ENCODE data around the gene DEXI.
"Not testable (repeated sequence)": the region's sequence is repeated elsewhere in the genome, so short reads cannot be mapped to it uniquely, and the experiment has no call there.

DEXI gene

DNA sequence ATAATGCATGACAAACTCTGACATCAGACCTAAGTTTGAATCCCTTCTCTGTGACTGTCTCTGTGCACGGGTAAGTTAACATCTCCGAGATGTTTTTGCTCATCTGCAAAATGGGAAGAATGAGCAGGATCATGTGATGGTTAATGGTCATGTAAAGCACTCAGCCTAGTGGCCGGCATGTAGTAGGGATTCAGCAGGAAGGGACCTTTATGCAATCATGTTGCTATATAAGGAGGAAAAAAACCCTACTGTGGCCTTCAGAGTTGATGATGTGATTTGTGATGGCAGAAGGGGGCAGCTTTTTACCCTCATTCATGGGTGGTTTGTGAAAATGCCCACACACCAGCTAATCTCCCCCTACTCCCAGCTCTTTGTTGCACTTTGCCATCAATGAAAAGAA is 26.2 kb upstream of the DEXI start:
- DNase-seq (ENCODE audit: low read depth) = no peak

DNA sequence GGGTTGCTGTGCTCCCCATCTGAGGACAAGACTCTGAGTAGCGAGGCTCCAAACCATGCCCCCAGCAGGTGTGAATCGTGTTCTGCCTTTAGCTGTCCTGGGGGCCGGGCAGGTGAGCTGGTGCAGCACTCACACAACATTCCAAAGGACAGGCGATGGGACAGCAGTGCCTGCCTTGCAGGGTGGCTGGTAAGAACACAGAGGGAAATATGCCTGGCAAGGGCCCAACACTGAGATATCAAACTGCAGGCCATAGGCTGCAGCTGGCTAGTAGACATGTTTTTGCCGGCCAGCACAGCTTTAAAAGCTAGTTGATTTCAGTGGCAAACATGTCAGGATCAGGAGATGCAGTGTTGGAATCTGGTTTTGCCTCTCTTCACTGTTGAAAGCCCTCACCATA is 25.7 kb upstream of the DEXI start:
- DNase-seq (ENCODE audit: low read depth) = no peak

DNA sequence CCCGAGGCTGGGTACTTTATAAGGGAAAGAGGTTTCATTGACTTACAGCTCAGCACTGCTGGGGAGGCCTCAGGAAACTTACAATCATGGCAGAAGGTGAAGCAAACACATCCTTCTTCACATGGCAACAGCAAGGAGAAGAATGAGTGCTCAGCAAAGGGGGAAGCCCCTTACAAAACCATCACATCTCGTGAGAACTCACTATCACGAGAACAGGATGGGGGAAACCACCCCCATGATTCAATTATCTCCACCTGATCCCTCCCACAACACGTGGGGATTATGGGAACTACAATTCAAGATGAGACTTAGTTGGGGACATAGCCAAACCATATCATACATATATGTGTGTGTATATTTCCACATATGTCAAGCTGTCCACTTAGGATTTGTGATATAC is 24.3 kb upstream of the DEXI start:
- DNase-seq (ENCODE audit: low read depth) = not testable (repeated sequence)

DNA sequence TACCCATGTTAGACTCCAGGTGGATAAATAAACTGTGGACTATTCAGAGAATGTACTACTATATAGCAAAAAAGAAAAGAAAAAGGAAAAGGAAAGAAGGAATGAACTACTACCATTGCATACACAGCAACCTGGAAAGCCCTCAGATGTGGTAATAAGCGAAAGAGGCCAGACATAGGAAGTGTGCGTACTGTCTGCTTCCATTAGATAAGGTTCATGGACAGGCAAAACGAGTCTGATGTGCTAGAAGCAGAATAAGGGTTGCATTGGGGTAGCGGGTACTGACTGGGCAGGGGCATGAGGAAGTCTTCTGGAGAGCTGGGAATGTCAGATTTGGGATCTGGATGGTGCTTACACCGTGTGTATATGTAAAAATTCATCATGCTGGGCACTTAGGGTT is 23.9 kb upstream of the DEXI start:
- DNase-seq (ENCODE audit: low read depth) = no peak

DNA sequence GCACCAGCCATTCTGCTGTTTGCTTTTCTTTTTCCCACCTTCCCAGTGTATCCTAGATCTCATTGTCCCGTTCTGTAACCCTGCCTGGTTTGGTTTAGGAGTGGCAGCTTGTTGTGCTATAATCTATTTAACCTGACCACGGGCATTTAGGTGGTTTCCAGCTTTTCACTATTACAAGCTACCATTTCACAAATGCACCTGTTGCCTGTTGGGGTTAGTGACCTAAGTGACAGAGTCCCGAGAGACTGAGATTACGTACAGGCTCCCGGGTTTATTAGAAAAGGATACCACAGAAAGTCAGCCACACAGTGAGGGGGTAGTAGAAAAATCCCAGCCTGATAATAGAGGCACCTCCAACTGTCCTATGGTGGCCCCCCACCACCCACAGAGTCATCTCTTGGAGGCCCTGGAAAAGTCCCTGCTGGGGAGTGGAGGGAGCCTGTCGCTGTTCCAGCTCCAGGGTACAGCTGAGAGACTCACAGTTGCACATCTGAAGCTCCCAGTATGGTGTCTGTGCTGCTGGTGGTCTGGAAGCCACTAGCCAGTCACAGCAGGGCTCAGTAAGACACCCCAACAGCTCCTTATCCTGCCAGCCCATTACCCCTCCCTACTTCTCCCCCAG is 23.3 kb upstream of the DEXI start:
- DNase-seq (ENCODE audit: low read depth) = no peak

DNA sequence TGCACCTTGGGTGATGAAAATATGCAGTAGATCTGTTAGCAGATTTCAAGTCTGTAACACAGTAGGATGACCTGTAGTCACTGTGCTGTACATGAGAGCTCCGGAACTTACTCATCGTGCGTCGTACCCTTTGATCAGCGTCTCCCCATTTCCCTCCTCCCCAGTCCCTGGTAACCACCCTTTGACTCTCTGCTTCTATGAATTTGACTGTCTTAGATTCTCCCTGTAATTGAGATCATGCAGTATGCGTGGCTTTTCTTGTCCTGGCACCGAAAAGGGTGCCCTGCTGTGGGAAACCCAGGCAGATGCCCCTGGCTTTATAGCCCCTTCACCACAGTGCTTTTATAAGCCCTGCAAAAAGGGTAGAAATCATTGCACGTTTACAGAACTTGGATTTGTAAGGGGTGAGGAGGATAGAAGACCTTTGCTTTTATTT is 22.6 kb upstream of the DEXI start:
- DNase-seq (ENCODE audit: low read depth) = peak; percentile 76

DNA sequence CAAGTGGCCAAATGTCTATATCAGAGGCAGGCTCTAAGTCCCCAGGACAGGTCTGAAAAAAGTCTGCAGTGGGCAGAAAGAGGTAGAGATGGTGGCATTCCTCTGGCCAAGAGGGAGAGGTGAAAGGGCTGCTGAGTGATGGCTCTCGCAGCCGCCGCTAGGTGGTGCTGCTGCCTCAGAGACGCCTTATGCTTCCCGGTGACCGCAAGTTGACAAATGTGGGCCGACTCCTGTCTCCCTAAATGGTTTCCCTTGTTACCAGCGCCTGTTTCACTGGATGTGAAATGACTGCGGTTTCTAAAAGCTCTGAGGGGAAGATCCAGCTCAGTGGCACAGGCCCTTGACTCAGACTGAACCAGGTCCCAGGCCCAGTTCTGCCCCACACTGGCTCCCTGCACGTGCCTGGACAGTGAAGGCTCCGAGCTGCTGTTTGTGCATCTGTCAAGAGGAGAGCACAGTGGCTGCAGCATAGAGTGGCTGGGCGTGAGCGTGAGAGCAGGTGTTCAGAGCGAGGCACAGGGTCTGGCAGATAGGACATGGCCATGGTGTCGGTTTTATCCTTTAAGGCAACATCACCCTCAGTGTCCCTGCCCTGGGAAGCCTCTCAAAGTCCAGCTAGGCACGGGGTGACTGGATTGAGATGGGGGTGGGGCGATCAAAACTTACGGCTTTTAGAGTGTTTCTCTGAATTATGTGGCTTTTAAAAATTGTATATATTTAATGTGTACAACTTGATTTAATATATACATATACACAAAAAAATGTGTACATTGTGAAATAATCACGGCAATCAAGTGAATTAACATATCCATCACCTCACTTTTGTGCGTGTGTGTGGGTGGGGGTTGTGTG is 22.0 kb upstream of the DEXI start:
- DNase-seq (ENCODE audit: low read depth) = peak; percentile 67

DNA sequence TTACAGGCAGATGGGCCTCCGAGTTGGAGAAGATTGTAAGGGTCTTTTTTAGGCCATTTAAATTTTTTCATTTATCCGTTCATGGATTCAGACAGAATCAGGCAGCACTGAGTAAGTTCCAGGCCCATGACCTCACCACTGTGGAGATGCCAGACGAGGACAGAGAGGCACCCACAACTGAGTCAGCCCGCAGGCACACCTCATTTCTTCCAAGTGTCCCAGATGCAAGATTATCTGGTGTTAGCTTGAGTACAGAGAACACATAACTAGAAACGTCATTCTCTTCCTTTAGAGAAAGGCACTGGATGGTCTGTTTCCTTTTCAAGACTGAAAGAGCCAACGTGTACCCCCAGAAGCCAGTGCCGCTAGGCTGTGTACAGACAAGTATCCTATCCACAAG is 19.0 kb upstream of the DEXI start:
- no peak for DNase-seq (ENCODE audit: low read depth)

DNA sequence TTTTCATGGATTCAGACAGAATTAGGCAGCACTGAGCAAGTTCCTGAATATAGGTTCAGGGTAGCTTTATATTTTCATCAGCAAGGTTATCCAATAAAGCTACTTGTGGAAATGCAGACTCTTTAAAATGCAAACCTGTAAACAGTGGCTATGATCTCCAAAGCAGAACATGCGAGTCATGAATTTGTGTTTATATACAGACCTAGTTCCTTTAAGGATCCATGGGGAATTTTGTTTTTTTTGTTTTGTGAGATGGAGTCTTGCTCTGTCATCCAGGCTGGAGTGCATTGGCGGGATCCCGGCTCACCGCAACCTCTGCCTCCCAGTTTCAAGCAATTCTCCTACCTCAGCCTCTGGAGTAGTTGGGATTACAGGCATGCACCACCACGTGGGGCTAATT is 16.9 kb upstream of the DEXI start:
- no peak for DNase-seq (ENCODE audit: low read depth)

DNA sequence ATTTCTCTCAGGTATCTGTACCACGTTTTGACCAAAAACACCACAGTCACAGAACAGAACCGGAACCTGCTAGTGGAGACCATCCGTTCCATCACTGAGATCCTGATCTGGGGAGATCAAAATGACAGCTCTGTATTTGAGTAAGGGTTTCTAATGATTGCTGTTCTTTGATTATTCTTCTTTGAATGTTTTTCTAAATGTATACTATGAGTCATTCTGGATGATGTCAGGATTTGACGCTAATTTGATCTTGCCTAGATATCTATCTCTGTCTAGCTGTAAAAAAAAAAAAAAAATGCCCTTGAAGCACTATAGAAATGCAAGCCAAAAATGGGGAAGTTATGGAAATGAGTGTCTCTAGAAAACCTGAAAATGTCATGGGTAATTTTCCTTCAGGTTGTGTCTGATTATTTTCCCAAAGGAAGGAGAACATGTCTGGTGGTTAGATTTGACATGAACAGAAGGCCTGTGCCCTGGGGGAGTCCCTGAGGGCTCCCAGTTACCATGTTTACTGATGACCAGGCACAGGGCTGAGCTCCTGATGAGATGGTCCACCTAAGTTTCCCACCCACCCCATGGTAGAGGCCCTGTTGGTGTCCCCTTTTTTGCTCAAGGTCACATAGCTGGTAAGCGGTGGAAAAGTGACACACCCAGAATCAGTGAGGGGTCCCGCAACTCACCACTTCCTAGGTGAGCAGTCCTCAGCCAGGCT is 15.7 kb upstream of the DEXI start:
- no peak for DNase-seq (ENCODE audit: low read depth)

DNA sequence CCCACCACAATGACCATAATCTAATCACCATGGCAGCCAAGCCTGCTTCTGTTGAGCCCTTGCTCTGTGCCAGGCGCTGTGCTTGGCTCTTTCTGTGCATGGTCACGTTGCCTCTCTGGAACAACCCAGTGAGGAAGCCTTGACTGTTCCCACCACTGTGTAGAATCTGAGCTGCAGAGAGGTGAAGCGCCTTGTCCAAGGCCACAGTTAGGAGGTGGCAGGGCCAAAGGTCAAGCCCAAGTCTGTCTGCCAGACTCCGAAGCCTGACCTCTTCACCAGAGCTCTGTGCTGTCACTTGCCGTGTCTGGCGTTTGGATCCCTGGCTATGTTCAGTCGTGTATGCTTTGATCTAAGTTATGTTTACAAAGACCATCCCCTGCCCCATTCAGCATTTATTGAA is 12.6 kb upstream of the DEXI start:
- no peak for DNase-seq (ENCODE audit: low read depth)

DNA sequence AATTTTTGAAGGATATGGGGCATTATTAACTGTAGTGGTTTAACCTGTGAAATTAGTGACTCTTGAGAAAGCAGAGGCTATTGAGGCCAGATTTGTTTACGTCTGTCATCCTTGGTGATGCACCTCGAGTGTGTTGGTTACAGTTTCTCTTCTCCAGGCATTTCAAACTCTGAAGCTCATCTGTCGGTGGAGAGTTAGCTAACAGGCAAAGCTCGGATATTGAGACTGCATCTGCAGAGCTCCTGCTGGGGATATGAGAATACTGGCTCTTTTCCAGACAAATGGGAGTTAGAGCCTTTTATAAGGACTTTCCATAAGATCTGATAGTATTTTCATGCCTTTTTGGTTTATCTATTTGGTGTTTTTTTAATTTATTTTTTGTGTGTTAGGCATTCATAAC is 8.8 kb upstream of the DEXI start:
- no peak for DNase-seq (ENCODE audit: low read depth)

DNA sequence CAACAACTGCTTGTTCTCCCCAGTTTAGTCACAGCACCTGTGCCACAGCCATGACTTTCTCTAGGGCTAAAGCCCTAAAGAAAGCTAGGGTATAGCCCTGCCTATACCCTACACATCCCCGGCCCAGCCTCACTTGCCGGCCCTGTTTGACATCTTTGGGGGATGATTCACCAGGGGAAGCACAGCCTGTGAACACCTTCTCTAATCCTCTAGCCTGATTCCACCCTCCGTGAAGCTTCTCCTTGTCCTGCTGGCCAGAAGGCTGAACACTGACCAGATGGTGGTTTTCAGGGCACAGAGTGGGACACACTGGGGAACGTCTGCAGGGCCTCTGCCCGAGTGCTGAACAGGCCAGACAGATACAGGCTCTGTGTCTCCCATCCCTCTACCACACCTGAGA is 8.1 kb upstream of the DEXI start:
- no peak for DNase-seq (ENCODE audit: low read depth)

DNA sequence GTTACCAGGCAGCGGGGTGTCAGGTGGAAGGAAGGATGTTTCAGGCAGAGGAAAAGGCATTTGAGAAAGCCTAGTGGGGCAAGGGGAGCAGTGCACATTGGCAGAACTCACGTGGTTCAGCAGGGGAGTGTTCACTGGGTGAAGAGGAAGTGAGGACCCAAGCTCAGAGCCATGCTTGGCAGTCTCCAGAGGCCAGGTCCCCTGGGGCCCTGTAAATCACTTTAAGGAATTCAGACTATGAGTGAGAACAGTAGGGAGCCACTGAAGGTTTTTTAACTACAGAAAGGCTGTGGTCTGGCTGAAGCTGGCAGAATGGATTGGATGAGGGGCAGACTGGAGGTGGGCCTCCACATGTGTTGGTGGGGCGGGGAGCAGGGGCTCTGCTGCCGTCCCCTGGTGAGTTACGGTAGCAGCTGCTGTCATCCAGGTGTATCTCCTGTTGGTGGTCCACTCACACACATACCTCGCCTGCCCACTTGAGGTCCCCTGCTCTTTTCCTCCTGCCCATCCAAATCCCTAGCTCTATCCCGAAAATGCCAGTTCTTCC is 7.2 kb upstream of the DEXI start:
- no peak for DNase-seq (ENCODE audit: low read depth)

DNA sequence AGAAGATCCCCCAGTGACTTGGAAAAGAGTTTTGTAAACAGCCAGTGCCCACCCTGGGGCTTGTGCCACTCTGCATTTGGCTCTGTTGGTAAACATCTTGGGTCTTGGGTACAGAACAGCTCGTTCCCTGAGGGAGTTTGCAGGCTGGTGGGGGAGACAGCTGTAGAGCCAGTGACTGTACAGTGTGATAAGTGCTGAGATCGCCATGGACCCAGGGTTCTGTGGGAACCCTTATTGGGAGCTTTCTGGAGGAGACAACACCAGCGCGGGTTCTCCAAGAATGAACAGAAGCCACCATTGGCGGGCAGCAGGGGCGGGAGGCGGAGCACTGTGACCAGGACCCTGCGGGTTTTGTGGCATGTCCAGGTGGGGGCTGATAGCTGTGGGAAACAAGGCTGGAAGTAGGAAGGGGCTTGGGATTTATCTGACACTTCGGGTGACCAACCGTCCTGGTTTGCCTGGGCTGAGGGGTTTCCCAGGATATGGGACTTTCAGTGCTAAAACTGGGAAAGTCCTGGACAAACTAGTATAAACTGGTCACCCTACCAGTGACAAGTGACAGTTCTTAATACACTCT is 5.0 kb upstream of the DEXI start:
- no peak for DNase-seq (ENCODE audit: low read depth)

DNA sequence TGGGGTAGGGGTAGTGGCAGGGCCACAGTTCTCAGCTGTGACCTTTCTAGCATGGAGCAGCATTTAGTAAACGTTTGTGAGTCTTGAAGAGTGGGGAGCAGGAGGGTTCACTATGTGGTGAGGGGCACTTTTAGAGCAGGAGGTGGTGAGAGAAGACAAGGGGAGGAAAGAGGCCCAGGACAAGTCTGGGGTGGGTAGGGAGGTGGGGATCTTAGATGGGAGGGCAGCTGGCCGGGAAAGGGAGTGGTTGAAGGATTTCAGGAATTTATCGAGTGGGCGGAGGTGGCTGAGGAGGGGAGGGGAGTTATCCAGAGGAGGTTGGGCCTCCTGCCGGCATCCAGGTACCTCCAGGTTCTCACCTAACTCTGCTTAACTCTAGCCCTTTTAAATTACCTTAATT is 4.0 kb upstream of the DEXI start:
- DNase-seq (ENCODE audit: low read depth) = no peak

DNA sequence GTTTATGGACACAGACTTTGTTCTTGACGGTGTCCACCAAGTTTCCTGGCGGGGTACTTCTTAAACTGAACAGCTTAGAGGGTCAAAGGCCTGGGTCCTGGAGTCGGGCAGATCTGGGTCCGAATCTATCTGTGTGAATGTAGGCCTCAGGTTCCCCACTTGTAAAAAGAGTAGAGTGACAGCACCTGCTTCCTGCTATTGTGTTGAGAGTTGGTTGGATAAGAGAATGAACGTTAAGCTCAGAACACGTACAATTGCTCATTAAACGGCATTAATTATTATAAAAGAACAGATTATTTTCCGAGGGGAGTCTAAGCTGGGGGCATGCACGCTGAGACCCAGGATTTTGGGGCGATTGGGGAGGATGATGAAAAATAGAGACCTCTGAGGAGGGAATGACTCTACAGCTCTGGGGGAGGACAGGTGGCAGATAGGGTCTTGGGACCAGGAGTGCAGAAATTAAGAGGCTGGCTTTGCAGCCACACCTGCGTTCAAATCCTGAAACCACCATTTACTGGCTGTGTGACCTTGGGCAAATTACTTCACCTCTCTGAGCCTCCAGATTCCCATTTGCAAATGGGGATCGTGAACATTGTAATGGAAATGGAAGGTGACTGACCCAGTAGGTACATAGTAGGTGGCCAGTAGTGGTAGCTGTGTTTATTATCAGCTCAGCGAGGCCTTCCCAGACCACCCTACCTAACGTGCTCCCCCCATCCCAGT is 3.0 kb upstream of the DEXI start:
- no peak for DNase-seq (ENCODE audit: low read depth)

DNA sequence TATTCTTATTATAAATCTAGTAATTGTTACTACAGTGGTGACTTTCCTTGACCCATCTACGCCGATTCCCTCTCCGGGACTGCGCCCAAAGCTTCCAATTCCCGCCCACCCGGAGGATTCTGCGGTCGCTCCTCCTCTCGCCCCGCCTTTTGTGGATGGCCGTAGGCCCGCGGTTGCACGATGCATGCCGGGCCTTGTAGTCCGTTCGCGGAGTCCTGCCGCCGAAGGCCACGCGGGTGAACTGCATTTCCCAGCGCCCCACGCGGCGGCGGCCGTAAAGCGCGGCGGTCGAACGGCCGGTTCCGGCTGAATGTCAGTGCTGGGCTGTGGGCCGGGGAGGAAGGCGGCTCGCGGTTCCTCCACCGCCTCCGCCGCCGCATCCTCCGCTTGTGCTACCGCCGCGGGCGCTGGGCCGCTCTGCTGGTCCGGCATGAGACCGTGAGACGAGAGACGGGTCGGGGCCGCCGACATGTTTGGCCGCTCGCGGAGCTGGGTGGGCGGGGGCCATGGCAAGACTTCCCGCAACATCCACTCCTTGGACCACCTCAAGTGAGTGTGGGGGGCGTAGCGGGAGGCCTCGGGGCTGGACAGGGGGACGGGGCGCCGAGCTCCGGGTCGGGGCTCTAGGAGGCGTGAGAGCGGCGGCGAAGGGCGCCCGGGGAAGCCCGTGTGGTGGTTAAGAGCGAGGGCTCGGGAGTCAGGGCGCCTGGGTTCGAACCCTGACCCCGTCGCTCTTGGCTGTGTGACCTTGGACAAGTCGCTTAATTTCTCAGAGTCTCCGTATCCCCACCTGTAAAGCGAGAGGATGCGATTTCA is 2.2 kb upstream of the DEXI start, which contains the start of gene CLEC16A:
TSS of gene CLEC16A (plus strand) at position 316 of the 816 bp plus-strand sequence. CDS start at position 470, 154 bp downstream.
- DNase-seq (ENCODE audit: low read depth) = peak; percentile 92

DNA sequence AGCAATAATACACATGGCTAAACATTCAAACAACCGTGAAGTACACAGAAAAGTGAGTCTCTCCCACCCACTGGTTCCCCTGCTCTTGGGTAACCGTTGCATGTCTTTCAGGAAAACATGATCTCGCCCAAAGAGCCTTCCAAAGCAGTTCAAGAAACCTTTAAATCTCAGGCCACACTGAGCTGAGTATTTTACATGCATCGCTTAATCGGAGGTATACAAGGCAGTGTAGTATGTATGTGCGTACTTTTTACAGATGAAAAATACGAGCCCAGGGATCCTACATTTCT is 741 bp upstream of the DEXI start:
- DNase-seq (ENCODE audit: low read depth) = no peak

DNA sequence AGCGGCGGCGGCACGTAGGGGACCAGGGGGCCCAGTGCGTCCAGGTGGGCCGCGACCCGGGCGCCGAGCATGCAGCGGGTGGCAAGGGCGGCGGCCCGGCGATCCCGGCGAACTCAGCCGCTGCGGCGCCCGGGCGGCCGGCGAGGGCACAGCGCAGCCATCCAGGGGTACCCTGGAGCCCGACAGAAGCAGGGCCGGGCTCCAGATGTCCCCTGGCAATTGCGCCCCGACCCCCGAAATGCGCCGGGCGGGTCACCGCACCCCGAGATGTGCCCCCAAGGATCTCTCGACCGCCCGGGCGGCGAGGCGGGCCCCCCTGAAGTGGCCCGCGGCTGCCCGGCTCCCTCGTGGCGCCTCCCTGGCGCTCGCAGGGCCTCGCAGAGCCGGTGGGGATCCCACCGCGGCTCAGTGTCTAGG is 325 bp downstream of the DEXI start:
- DNase-seq (ENCODE audit: low read depth) = not testable (repeated sequence)

Measured in T-helper 22 cell (primary cell).